IPS-18c (cell line): ENCODE data around the gene NRP2.

Experiments
- H3K4me3 ChIP-seq: 2 replicates; pipeline ENCODE4 v1.7.0; 2013; ENCODE audit warnings: low read depth, mild to moderate bottlenecking, low read length, moderate library complexity; ENCODE audit not compliant: insufficient read depth
- H3K9me3 ChIP-seq: one replicate; pipeline ENCODE4 v1.6.1; 2013; ENCODE audit warnings: mild to moderate bottlenecking, low read length, moderate library complexity; ENCODE audit not compliant: control insufficient read depth, insufficient read depth

Gene NRP2

GRCh38 chr2:205682971-205683501 is 735 bp downstream of the NRP2 start:
- Histone ChIP-seq H3K4me3 (peak overlapping the region; percentile 70), H3K9me3 (no peaks in the 10 kb centered on the region)

GRCh38 chr2:205683502-205684367 is 1.4 kb downstream of the NRP2 start:
- Histone ChIP-seq H3K9me3 (no peaks in the 10 kb centered on the region), H3K4me3 (peak overlapping the region; percentile 70; the same call in 1 of the 2 replicates)

GRCh38 chr2:205684871-205685313 is 2.6 kb downstream of the NRP2 start:
- Histone ChIP-seq H3K9me3 (no peaks in the 10 kb centered on the region), H3K4me3 (peak overlapping the region; percentile 70)

DNA sequence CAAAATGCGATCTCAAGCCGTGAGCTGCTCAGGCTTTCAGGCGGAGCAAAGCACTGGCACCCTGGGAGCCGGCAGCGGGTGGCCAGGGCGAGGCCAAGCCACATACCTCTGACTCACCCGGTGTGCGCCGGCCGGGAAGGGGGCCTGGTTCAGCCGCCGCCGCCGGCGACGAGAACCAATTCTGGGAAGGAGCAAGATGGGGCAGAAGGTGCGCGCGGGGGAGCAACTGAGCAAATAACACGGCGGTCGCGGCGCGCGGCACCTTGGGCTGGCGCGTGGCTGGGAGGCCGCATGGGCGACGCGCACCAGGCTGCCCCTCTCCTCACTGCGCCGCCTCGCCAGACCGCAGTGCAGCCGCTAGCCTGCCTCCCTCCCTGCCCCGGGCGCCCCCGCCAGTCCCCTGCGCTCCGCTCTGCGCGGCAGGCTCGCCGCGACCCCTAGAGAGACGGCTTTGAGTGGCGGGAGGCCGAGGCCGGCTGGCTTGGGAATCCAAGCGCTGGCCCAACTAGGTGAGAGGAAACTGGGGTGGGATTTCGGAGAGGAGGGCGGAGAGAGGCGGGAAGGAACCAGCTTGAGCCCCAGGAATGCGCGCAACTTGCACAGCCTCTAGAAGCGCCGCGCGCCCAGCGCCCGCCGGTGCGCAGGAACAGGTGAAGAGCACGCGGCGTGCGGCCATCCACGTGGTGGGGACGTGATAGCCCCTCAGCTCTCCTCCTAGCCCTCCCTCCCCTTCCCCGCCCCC is 3.2 kb downstream of the NRP2 start:
- H3K4me3 ChIP-seq, result peak overlapping the region; percentile 70
- H3K9me3 ChIP-seq, result no peaks in the 10 kb centered on the region

DNA sequence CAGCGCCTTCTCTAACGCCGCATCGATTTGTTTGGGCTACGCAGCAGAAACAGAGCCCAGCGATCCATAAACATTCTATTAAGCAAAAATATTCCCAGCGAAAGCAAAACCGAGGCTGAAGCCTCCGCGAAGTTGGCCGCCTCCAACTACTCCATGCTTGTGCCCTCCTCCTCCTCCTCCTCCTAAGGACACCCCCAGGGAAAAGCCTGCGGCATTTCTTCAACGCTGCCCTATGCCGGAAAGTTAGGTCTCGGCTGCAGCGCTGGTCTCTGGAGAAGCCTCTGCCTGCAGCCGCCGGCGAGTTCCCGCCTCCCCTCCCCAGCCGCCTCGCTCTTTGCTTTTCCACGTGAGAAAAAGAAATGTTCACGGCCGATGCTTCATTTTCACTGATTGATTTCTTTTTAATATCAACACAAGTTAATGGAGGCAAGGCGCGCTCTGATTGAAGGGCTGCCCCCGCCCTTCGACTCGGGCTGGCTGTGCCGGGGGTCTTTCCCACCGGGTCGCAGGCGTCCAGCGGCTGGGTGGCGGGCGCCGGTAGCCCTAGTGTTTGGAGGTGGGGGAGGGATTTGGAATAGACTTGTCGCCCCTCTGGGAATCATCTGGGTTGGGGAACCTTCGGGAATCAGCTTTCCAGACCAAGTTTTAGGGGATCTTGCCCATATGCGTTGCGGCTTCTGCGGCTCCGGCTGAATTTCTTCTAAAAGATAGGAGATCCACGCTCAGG is 3.9 kb downstream of the NRP2 start:
- Histone ChIP-seq H3K9me3 (no peaks in the 10 kb centered on the region), H3K4me3 (peak overlapping the region; percentile 70)

DNA sequence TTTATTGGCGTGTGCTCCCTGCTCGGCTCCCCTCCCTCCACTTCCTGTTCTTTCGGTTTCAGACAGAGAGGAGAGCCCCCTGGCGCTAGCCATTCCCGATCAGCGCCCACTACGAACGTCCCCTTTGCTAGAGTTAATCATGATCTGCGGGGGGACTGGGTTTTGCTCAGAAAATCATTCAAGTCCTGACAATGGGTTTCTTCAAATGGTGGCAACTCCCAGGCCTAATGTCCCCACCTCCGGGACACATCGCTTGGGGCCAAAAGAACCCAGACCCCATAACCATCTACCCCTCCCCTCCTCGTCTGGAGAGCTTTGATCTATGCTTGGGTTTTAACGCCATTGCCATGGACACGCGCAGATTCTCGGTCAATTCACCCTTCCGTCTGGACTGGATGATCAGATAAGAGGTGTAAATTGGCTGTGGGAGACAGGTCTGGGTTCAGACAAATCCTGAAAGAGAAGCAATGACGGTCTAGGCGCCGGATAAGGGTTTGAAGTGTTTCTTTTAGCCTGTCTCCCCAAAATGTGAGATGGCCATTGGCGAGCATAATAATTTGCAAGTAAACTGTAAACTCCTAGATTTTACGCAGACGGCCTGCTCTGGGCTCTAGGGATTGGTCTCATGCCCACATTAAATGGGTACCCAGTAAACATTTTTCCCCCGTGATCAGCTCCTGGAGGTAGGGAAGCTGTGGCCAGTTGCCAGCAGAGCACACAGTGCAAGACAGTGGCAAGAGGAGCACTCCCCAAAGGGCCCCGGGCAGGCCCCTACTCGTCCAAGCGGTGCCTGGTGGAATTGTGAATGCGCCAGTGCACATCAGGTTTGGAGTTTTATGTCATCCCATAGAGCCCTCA is 4.7 kb downstream of the NRP2 start:
- H3K4me3 ChIP-seq, result peak overlapping the region; percentile 70
- no peaks in the 10 kb centered on the region for H3K9me3 ChIP-seq

DNA sequence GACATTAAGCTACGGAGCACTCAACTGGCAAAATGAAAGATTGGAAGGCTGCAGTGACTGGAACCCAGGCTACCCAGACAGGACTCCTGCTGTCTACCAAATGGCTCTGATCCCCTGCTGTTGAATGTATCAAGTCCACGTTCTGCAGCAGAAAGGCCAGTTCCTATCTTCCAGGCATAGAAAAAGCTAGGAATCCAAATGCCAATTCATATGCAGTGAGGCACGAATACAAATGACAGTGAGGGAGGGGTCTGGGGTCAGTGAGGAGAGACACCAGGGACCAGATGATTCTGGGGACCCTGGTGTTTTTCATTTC is 5.3 kb downstream of the NRP2 start:
- Histone ChIP-seq H3K9me3 (no peaks in the 10 kb centered on the region), H3K4me3 (no peak overlapping the region)

- H3K9me3 ChIP-seq, result no peaks in the 10 kb centered on the region
- no peak overlapping the region for H3K4me3 ChIP-seq
These were observed 6.3 kb downstream of the NRP2 start for GRCh38 chr2:205688417-205689200.

- Histone ChIP-seq H3K4me3 (no peak overlapping the region), H3K9me3 (no peaks in the 10 kb centered on the region)
These were observed 7.5 kb downstream of the NRP2 start for GRCh38 chr2:205689820-205690219.

GRCh38 chr2:205692104-205692503 is 9.8 kb downstream of the NRP2 start:
- Histone ChIP-seq H3K9me3 (peaks cover 2% of the 10 kb centered on the region), H3K4me3 (no peak overlapping the region)

GRCh38 chr2:205694256-205694655 is 12.0 kb downstream of the NRP2 start:
- Histone ChIP-seq H3K4me3 (no peak overlapping the region), H3K9me3 (peaks cover 2% of the 10 kb centered on the region)

- no peak overlapping the region for H3K4me3 ChIP-seq
- H3K9me3 ChIP-seq, result peaks cover 2% of the 10 kb centered on the region
These were observed 13.2 kb downstream of the NRP2 start for GRCh38 chr2:205695460-205695991.

DNA sequence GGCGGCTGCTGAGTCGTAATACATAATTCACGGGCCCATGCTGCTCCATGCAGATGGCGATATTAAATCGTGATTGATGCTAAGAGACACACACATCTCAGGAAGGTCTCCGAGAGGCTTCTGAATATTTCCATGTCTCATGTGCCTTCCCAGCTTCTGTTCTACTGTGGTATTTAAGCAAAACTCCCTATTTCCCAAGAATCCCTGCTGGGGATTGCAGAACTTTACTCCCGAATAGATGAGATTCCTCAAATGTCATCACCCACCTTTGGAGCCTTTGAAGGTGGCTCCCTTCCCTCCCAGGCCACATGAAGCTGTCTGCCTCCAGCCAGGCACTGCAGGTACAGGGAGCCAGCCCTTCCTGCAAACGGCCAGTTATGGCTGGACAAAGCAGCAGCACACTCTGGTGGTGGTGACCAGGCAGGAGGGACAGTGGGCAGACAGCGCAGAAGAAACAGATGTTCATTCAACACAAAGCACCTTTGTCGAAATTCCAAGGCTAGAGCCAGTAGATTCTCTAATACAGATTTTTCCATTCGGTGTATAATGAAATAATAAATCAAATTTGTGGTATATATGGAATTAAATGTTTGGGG is 14.1 kb downstream of the NRP2 start:
- H3K9me3 ChIP-seq, result peaks cover 2% of the 10 kb centered on the region
- H3K4me3 ChIP-seq, result no peak overlapping the region

DNA sequence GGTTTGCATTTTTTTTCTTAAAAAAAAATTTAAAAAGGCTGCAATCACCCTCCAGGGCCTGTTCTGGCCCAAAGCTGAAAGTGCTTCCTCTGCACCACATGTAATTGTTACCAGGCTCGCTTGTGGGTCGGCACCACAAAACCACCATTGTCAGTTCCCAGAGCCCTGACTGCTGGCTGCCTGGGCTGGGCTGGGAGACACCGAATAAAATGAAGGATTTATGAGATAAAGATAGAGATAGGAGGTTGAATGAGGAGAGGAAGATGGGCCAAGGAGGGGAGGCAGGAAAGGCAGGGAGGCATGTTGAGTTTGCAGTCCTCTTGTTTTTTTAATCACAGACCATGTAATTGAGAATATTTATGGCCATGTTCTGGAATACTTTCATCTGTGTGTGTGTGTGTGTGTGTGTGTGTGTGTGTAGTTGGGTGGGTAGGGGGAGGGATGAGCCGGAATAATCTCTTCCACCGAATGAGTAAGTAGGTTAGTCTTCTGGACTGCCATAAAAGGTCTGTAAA is 14.7 kb downstream of the NRP2 start:
- H3K4me3 ChIP-seq, result no peak overlapping the region
- H3K9me3 ChIP-seq, result peaks cover 2% of the 10 kb centered on the region
